Adipocyte (in vitro differentiated cells): ENCODE measurements around the gene ASB4.

Experiments
- DNase-seq: peaks from one replicate; pipeline ENCODE4 v3.0.0-alpha.2; 2015; ENCODE audit warnings: low read depth
- H3K27me3 ChIP-seq: replicated peaks from 2 replicates; pipeline ENCODE4 v1.7.0; 2013; ENCODE audit warnings: mild to moderate bottlenecking, low read length, moderate library complexity; ENCODE audit not compliant: control insufficient read depth, insufficient read depth
- H3K36me3 ChIP-seq: 2 replicates; pipeline ENCODE4 v1.7.0; 2013; ENCODE audit warnings: low read length, mild to moderate bottlenecking, moderate library complexity; ENCODE audit not compliant: control insufficient read depth, insufficient read depth, severe bottlenecking
- H3K4me1 ChIP-seq: 2 replicates; pipeline ENCODE4 v1.7.0; 2013; ENCODE audit warnings: mild to moderate bottlenecking, low read length, moderate library complexity; ENCODE audit not compliant: control insufficient read depth, insufficient read depth
- H3K4me3 ChIP-seq: 2 replicates; pipeline ENCODE4 v1.7.0; 2013; ENCODE audit warnings: mild to moderate bottlenecking, low read length, moderate library complexity
- H3K9ac ChIP-seq: 2 replicates; pipeline ENCODE4 v1.7.0; 2013; ENCODE audit warnings: mild to moderate bottlenecking, low read length, moderate library complexity
- H3K9me3 ChIP-seq: 2 replicates; pipeline ENCODE4 v1.7.0; 2013; ENCODE audit warnings: mild to moderate bottlenecking, low read length, moderate library complexity; ENCODE audit not compliant: control insufficient read depth

The ASB4 gene

DNA sequence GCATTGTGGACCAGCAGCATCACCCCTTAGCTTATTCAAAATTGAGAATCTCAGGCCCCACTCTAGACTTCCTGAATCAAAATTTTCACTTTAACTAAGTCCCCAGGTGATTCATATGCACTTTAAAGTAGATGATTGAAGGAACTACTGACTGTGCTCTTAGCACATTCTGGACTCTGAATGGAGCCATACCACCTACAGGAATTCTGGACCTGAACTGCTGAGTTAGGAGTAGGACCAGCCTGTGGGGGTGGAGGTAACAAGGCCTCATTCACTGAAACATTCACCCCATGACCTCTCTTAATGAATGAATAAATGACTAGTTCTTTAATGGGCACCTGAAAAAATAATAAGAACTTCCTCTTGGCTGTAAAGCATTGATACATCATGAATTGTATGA, 103.3 kb downstream of the ASB4 start:
- Histone ChIP-seq H3K9me3 (no peaks in the 10 kb centered on the region), H3K4me1 (peaks cover 46% of the 10 kb centered on the region), H3K27me3 (no peaks in the 10 kb centered on the region), H3K9ac (peak overlapping the region; percentile 98), H3K36me3 (peaks cover 99% of the 10 kb centered on the region), H3K4me3 (peak overlapping the region; percentile 97)
- DNase-seq = no peak

DNA sequence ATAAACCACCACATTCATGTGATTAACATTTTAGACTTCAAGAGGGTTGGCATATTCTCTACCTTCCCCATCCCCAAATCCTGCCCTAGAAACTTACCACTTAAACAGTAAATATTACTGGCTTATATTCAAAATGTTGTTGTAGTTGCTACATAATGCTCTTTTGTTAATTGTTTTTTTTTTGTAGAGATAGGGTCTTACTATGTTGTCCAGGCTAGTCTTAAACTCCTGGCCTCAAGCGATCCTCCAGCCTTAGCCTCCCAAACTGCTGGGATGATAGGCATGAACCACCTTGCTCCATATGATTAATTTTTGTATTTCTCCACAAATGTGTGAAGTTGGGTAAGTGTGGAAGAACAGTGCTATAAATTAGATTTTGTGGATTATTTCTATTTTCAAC, 104.0 kb downstream of the ASB4 start:
- Histone ChIP-seq H3K36me3 (peaks cover 99% of the 10 kb centered on the region), H3K27me3 (no peaks in the 10 kb centered on the region), H3K9me3 (no peaks in the 10 kb centered on the region), H3K9ac (peak overlapping the region; percentile 98), H3K4me3 (peak overlapping the region; percentile 97), H3K4me1 (peaks cover 50% of the 10 kb centered on the region)
- no peak for DNase-seq
